ENCODE results near the gene NEURL3. TPM values are rescaled to one million over a fixed set of nuclear protein-coding genes. Genes with fewer than 3 reads are reported as not detected.

NEURL3 gene
- total and polyA plus RNA-seq, 2 donors (not counting 3 experiments of a cell fraction or from before 2014, with no cell fraction given), result not detected

DNA sequence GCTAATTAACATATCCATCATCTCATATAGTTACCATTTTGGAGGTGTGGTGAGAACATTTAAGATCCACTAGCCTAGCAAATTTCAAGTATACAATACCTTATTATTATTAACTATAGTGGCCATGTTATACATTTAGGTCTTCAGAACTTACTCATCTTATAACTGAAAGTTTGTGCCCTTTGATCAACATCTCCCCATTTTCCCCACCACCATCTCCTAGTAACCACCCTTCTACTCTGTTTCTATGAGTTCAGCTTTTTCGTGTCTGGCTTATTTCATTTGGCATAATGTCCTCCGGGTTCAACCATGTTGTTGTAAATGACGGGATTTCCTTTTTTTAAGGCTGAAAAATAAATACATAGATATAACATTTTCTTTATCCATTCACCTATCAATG, 15.9 kb downstream of the NEURL3 start:
- CTCF ChIA-PET, result interaction anchor here (0.9 kb wide), 1 partner anchor 65 kb away, joined by 3 read pairs; no protein-coding TSS in a partner anchor
- no peaks in the 10 kb centered on the region for H3K36me3 ChIP-seq (ENCODE audit: control insufficient read depth in 2 of 2, extremely low read depth in 1 of 2, insufficient read depth in 2 of 2, low read length in 2 of 2)
- no peak overlapping the region for H3K4me2 ChIP-seq (ENCODE audit: insufficient read depth, low read length)
- no peak overlapping the region for H3K27ac ChIP-seq (ENCODE audit: insufficient read depth, low read depth, low read length)
- dilution Hi-C loops (cut with MboI; ENCODE audit: extremely low pct_ligation_motif_present, low sequenced_read_pairs), result no loop called here
- H3K9me1 ChIP-seq (replicated peaks; ENCODE audit: control insufficient read depth, extremely low read depth, insufficient read depth, low read length), result no peaks in the 10 kb centered on the region
- no peak overlapping the region for H3K9ac ChIP-seq (replicated peaks; ENCODE audit: extremely low read depth, insufficient read depth, low read length)
- FAIRE-seq, result no peak
- DNase-seq (ENCODE audit: low read depth, low spot score), result no peak
- intact Hi-C loops (cut with micrococcal nuclease), result no loop called here
- POLR2A ChIA-PET, result no interaction called here
- H2AFZ ChIP-seq (ENCODE audit: low read depth, low read length), result no peak overlapping the region
- no peaks in the 10 kb centered on the region for H4K20me1 ChIP-seq (replicated peaks; ENCODE audit: control insufficient read depth, extremely low read depth, insufficient read depth, low read length)
- H3K4me1 ChIP-seq (ENCODE audit: control insufficient read depth, extremely low read depth, insufficient read depth, low read length), result peaks cover 6% of the 10 kb centered on the region
- H3K27me3 ChIP-seq (ENCODE audit: control insufficient read depth in 2 of 2, insufficient read depth in 2 of 2, low read length in 2 of 2), result peaks cover 4 to 16% of the 10 kb centered on the region in 2 experiments
- no peak overlapping the region for H3K4me3 ChIP-seq (replicated peaks in 1 of 3; ENCODE audit: insufficient read depth in 1 of 3, low read depth in 1 of 3, low read length in 3 of 3)
- TF ChIP-seq POLR2A (IDR thresholded peaks at IDR 0.05; ENCODE audit: low read depth, low read length) (no peak), MAX (IDR thresholded peaks at IDR 0.05; ENCODE audit: insufficient read depth, insufficient read length) (no peak), JUN (IDR thresholded peaks at IDR 0.05; ENCODE audit: borderline replicate concordance, insufficient read depth, insufficient read length, low read depth) (no peak), GATA2 (IDR thresholded peaks at IDR 0.05; ENCODE audit: insufficient read depth, insufficient read length, low read depth, low read length) (no peak), MYC (IDR thresholded peaks at IDR 0.05; ENCODE audit: low read depth, low read length) (no peak), EZH2 (IDR thresholded peaks at IDR 0.05; ENCODE audit: borderline replicate concordance, low read depth, low read length, severe bottlenecking) (no peak), FOS (IDR thresholded peaks at IDR 0.05; ENCODE audit: borderline replicate concordance, insufficient read depth, low read length) (no peak), POLR2AphosphoS5 (IDR thresholded peaks at IDR 0.05; ENCODE audit: insufficient read depth, low read depth, low read length) (no peak)
- TF ChIP-seq, protein P1, sequence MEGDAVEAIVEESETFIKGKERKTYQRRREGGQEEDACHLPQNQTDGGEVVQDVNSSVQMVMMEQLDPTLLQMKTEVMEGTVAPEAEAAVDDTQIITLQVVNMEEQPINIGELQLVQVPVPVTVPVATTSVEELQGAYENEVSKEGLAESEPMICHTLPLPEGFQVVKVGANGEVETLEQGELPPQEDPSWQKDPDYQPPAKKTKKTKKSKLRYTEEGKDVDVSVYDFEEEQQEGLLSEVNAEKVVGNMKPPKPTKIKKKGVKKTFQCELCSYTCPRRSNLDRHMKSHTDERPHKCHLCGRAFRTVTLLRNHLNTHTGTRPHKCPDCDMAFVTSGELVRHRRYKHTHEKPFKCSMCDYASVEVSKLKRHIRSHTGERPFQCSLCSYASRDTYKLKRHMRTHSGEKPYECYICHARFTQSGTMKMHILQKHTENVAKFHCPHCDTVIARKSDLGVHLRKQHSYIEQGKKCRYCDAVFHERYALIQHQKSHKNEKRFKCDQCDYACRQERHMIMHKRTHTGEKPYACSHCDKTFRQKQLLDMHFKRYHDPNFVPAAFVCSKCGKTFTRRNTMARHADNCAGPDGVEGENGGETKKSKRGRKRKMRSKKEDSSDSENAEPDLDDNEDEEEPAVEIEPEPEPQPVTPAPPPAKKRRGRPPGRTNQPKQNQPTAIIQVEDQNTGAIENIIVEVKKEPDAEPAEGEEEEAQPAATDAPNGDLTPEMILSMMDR (IDR thresholded peaks at IDR 0.05; ENCODE audit: extremely low read depth in 1 of 2, insufficient read depth in 1 of 2, low read depth in 1 of 2, low read length in 2 of 2), result no peak
- no peaks in the 10 kb centered on the region for H3K9me3 ChIP-seq (replicated peaks; ENCODE audit: control insufficient read depth, insufficient read depth, low read length)
- BruUV-seq (replicated peaks), result no TSS peak
- no peaks in the 10 kb centered on the region for H3K79me2 ChIP-seq (ENCODE audit: control insufficient read depth, insufficient read depth, low read length)

Data from endothelial cell of umbilical vein (primary cell).